ENCODE measurements around the gene PMVK. TPM values are rescaled to one million over a fixed set of nuclear protein-coding genes. Genes with fewer than 3 reads are reported as not detected.

The PMVK gene
- total RNA-seq, 1 donor from 2014 or later = 12.5 TPM

DNA sequence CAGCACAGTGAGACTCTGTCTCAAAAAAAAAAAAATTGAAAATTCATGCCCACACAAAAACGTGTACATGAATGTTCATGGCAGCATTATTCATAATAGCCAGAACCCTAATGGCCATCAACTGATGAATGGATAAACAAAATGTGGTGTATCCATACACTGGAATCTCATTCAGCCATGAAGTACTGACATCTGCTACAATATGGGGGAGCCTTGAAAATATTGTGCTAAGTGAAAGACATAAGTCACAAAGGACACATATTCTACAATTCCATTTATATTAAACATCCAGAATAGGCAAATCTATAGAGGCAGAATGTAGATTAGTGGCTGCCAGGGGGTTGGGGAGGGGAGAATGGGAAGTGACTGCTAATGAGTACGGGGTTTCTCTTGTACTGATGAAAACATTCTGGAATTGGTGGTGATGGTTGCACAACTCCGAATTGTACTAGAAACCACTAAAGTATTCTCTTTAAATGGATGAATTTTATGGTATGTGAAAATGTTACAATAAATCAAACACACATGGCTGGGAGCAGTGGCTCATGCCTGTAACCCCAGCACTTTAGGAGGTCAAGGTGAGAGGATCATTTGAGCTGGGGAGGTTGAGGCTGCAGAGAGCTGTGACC is 33.5 kb downstream of the PMVK start:
- Histone ChIP-seq H3K9me3 (ENCODE audit: control insufficient read depth in 3 of 3, low read length in 3 of 3) (no peaks in the 10 kb centered on the region), H3K4me3 (ENCODE audit: low read length in 3 of 3) (no peak overlapping the region), H3K4me1 (ENCODE audit: control insufficient read depth in 3 of 3, insufficient read depth in 3 of 3, low read length in 3 of 3) (no peaks in the 10 kb centered on the region), H3K9ac (ENCODE audit: low read depth in 1 of 3, low read length in 3 of 3) (no peak overlapping the region), H3K27me3 (ENCODE audit: control insufficient read depth in 3 of 3, insufficient read depth in 3 of 3, low read length in 3 of 3) (no peaks in the 10 kb centered on the region), H3K36me3 (ENCODE audit: control insufficient read depth in 3 of 3, insufficient read depth in 3 of 3, low read length in 3 of 3) (no peaks in the 10 kb centered on the region), H3K27ac (ENCODE audit: low read depth, low read length) (no peak overlapping the region)

DNA sequence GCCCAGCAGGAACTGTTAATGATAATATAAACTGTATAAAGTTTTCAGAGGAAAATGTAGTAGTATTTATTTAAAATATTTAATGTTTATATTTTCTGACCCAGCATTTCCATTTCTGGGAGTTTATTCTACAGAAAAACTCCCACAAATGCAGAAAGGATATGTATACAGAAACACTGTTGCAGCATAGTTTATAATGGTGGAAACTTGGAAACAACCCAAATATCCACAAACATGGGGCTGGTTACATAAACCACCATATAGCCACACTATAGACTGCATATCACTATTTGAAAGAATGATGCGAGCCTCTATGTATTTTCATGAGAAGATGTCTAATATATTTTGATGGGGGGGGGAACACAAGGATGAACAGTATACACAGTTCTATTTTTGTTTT is 34.9 kb downstream of the PMVK start:
- Histone ChIP-seq H3K9ac (ENCODE audit: low read depth in 1 of 3, low read length in 3 of 3) (no peak overlapping the region), H3K36me3 (ENCODE audit: control insufficient read depth in 3 of 3, insufficient read depth in 3 of 3, low read length in 3 of 3) (no peaks in the 10 kb centered on the region), H3K4me3 (ENCODE audit: low read length in 3 of 3) (no peak overlapping the region)

DNA sequence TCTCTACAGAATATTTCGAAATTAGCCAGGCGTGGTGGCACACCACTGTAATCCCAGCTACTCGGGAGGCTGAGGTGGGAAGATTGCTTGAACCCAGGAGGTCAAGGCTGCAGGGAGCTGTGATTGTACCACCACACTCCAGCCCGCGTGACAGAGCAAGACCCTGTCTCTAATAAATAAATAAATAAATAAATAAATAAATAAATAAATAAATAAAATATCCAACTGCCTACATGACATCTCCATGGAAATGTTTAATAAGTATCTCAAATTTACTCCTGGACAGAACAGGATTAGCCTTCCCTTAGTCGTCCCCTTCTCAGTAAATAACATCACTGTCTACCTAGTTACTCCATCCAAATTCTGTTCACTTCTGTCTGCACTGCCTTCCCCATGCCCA is 37.5 kb downstream of the PMVK start:
- Histone ChIP-seq H3K4me1 (ENCODE audit: control insufficient read depth in 3 of 3, insufficient read depth in 3 of 3, low read length in 3 of 3) (no peaks in the 10 kb centered on the region), H3K36me3 (ENCODE audit: control insufficient read depth in 3 of 3, insufficient read depth in 3 of 3, low read length in 3 of 3) (no peaks in the 10 kb centered on the region), H3K27me3 (ENCODE audit: control insufficient read depth in 3 of 3, insufficient read depth in 3 of 3, low read length in 3 of 3) (no peaks in the 10 kb centered on the region), H3K9ac (ENCODE audit: low read depth in 1 of 3, low read length in 3 of 3) (no peak overlapping the region), H3K9me3 (ENCODE audit: control insufficient read depth in 3 of 3, low read length in 3 of 3) (no peaks in the 10 kb centered on the region), H3K27ac (ENCODE audit: low read depth, low read length) (no peak overlapping the region), H3K4me3 (ENCODE audit: low read length in 3 of 3) (no peak overlapping the region)

More for the DNA sequence above, 34.9 kb downstream of the PMVK start:
- no peaks in the 10 kb centered on the region for H3K4me1 ChIP-seq (ENCODE audit: control insufficient read depth in 3 of 3, insufficient read depth in 3 of 3, low read length in 3 of 3)
- H3K27ac ChIP-seq (ENCODE audit: low read depth, low read length) = no peak overlapping the region
- H3K27me3 ChIP-seq (ENCODE audit: control insufficient read depth in 3 of 3, insufficient read depth in 3 of 3, low read length in 3 of 3) = no peaks in the 10 kb centered on the region
- no peaks in the 10 kb centered on the region for H3K9me3 ChIP-seq (ENCODE audit: control insufficient read depth in 3 of 3, low read length in 3 of 3)

DNA sequence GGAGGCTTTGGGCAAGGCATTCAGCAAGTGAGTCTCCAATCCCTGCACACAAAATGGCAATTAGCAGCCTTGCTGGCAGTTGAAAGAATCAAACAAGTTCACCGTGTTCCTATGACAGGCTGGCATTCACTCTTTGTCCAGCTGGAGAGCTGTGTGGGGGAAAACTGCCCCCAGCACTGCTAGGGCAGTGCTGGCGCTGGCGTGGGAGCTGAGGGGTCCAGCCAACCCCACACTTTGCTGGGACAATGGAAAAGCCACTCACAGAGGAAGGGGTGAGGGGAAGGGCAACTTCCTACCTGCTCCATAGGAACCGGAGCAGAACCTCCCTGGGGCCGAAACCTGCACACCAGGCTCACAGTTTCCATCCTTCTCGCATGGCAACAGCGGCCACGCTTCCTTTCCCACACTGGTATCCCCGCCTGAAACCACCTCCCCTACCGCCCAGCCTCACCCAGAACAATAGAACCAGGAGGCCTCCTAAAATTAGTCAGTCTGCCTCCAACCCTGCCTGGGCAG is 39.7 kb downstream of the PMVK start:
- H3K4me1 ChIP-seq (ENCODE audit: control insufficient read depth in 3 of 3, insufficient read depth in 3 of 3, low read length in 3 of 3) = no peaks in the 10 kb centered on the region
- no peaks in the 10 kb centered on the region for H3K9me3 ChIP-seq (ENCODE audit: control insufficient read depth in 3 of 3, low read length in 3 of 3)
- H3K27ac ChIP-seq (ENCODE audit: low read depth, low read length) = no peak overlapping the region
- no peak overlapping the region for H3K9ac ChIP-seq (ENCODE audit: low read depth in 1 of 3, low read length in 3 of 3)
- no peaks in the 10 kb centered on the region for H3K36me3 ChIP-seq (ENCODE audit: control insufficient read depth in 3 of 3, insufficient read depth in 3 of 3, low read length in 3 of 3)
- H3K27me3 ChIP-seq (ENCODE audit: control insufficient read depth in 3 of 3, insufficient read depth in 3 of 3, low read length in 3 of 3) = no peaks in the 10 kb centered on the region
- no peak overlapping the region for H3K4me3 ChIP-seq (ENCODE audit: low read length in 3 of 3)

DNA sequence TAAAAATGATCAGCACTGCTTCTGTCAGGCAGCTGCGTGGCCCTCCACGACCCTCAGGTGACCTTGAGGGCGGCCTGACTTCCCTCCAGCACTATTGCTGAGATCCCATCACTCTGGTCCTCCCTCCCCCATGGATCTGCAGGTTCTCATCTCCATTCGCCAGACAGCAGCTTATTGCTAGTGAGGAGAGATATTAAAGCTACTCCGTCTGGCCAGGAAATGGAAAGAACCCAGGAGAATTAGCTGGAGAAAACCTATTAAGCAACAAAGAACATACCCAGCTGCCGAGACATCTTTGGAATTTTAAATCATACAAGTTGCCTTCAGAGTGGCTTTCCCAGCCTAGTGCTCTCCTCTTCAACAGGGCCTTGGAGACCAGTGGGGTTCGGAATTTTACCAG is 40.7 kb downstream of the PMVK start:
- H3K36me3 ChIP-seq (ENCODE audit: control insufficient read depth in 3 of 3, insufficient read depth in 3 of 3, low read length in 3 of 3) = no peaks in the 10 kb centered on the region
- H3K4me1 ChIP-seq (ENCODE audit: control insufficient read depth in 3 of 3, insufficient read depth in 3 of 3, low read length in 3 of 3) = no peaks in the 10 kb centered on the region
- no peaks in the 10 kb centered on the region for H3K27me3 ChIP-seq (ENCODE audit: control insufficient read depth in 3 of 3, insufficient read depth in 3 of 3, low read length in 3 of 3)
- no peaks in the 10 kb centered on the region for H3K9me3 ChIP-seq (ENCODE audit: control insufficient read depth in 3 of 3, low read length in 3 of 3)
- no peak overlapping the region for H3K27ac ChIP-seq (ENCODE audit: low read depth, low read length)
- H3K9ac ChIP-seq (ENCODE audit: low read depth in 1 of 3, low read length in 3 of 3) = no peak overlapping the region
- H3K4me3 ChIP-seq (ENCODE audit: low read length in 3 of 3) = no peak overlapping the region

DNA sequence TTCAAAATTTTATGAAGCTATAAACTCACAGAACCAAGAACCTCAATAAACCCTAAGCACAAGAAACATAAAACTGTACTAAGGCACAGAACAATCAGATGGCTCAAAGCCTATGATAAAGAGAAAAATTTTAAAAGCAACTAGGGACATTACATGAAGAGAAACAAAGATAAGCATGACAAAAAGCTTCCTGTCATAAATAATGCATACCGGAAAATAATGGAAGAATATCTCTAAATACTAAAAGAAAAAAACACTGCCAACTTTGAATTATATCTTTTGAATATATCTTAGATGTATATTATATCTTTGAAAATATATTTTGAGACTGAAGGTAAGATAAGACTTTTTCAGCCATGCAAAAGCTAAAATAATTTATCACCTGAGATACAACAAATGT is 45.1 kb downstream of the PMVK start:
- Histone ChIP-seq H3K4me3 (ENCODE audit: low read length in 3 of 3) (no peak overlapping the region), H3K36me3 (ENCODE audit: control insufficient read depth in 3 of 3, insufficient read depth in 3 of 3, low read length in 3 of 3) (no peaks in the 10 kb centered on the region), H3K9me3 (ENCODE audit: control insufficient read depth in 3 of 3, low read length in 3 of 3) (no peaks in the 10 kb centered on the region), H3K27ac (ENCODE audit: low read depth, low read length) (no peak overlapping the region), H3K27me3 (ENCODE audit: control insufficient read depth in 3 of 3, insufficient read depth in 3 of 3, low read length in 3 of 3) (peaks cover 0 to 3% (median 0%) of the 10 kb centered on the region in 3 donors), H3K9ac (ENCODE audit: low read depth in 1 of 3, low read length in 3 of 3) (no peak overlapping the region), H3K4me1 (ENCODE audit: control insufficient read depth in 3 of 3, insufficient read depth in 3 of 3, low read length in 3 of 3) (peaks cover 0 to under 1% (median 0%) of the 10 kb centered on the region in 3 donors)

DNA sequence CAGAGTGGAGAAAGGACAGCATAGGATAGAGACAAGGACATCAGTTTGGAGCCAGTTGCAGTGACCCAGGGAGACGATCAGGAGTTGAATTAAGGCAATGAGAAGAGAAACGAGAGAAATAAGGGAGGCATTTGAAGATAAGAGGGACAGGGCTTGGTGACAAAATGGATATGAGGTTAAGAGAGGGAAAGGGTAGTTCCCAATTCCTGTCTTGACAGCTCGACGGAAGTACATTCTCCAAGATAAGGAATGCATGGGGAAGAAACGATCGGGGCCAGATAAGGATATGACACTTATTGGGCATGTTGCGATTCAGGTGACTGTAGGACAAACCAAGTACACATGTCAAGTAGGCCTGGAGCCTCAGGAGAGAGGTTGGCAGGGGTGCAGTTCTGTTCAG is 47.8 kb downstream of the PMVK start:
- H3K27ac ChIP-seq (ENCODE audit: low read depth, low read length) = no peak overlapping the region
- no peaks in the 10 kb centered on the region for H3K9me3 ChIP-seq (ENCODE audit: control insufficient read depth in 3 of 3, low read length in 3 of 3)
- no peak overlapping the region for H3K4me3 ChIP-seq (ENCODE audit: low read length in 3 of 3)
- no peaks in the 10 kb centered on the region for H3K36me3 ChIP-seq (ENCODE audit: control insufficient read depth in 3 of 3, insufficient read depth in 3 of 3, low read length in 3 of 3)
- H3K27me3 ChIP-seq (ENCODE audit: control insufficient read depth in 3 of 3, insufficient read depth in 3 of 3, low read length in 3 of 3) = peaks cover 0 to 5% (median 0%) of the 10 kb centered on the region in 3 donors
- H3K4me1 ChIP-seq (ENCODE audit: control insufficient read depth in 3 of 3, insufficient read depth in 3 of 3, low read length in 3 of 3) = peaks cover 0 to 2% (median 0%) of the 10 kb centered on the region in 3 donors
- H3K9ac ChIP-seq (ENCODE audit: low read depth in 1 of 3, low read length in 3 of 3) = no peak overlapping the region

DNA sequence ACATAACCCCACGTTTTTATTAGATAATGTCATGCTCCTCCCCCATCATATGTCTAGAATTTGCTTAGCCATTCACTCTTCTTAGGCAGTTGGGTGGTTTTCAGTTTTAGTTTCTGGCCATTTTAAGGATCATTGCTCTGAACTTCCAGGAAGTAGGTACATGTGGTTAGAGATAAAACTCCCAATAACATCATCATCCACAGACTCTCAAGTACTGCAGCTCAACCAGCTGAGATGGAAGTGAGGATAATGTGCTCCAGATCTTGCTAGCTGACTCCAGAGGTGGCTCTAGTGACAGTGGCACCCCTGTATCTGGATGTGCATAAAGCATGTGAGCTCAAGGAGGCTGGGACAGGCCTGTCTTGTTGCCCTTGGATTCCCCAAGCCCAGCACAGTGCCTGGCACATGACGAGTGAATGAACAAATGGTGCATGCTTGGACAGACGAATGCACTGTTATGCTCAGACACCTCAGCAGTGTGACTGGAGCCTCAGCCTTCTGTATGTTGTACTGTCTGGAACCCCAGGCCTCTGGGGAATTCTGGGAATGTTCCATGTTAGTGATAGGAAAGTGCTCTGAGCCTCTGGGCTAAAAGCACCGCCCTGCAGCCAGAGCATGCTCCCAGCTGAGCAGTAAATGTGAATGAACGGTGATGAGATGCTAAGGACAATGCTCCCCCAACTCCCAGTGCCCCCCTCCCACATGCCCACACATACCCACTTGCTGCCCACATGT is 50.1 kb downstream of the PMVK start:
- Histone ChIP-seq H3K9me3 (ENCODE audit: control insufficient read depth in 3 of 3, low read length in 3 of 3) (no peaks in the 10 kb centered on the region), H3K4me1 (ENCODE audit: control insufficient read depth in 3 of 3, insufficient read depth in 3 of 3, low read length in 3 of 3) (peaks cover 0 to 2% (median 0%) of the 10 kb centered on the region in 3 donors), H3K9ac (ENCODE audit: low read depth in 1 of 3, low read length in 3 of 3) (no peak overlapping the region), H3K27me3 (ENCODE audit: control insufficient read depth in 3 of 3, insufficient read depth in 3 of 3, low read length in 3 of 3) (peaks cover 0 to 6% (median 0%) of the 10 kb centered on the region in 3 donors), H3K36me3 (ENCODE audit: control insufficient read depth in 3 of 3, insufficient read depth in 3 of 3, low read length in 3 of 3) (no peaks in the 10 kb centered on the region), H3K27ac (ENCODE audit: low read depth, low read length) (no peak overlapping the region), H3K4me3 (ENCODE audit: low read length in 3 of 3) (no peak overlapping the region)

DNA sequence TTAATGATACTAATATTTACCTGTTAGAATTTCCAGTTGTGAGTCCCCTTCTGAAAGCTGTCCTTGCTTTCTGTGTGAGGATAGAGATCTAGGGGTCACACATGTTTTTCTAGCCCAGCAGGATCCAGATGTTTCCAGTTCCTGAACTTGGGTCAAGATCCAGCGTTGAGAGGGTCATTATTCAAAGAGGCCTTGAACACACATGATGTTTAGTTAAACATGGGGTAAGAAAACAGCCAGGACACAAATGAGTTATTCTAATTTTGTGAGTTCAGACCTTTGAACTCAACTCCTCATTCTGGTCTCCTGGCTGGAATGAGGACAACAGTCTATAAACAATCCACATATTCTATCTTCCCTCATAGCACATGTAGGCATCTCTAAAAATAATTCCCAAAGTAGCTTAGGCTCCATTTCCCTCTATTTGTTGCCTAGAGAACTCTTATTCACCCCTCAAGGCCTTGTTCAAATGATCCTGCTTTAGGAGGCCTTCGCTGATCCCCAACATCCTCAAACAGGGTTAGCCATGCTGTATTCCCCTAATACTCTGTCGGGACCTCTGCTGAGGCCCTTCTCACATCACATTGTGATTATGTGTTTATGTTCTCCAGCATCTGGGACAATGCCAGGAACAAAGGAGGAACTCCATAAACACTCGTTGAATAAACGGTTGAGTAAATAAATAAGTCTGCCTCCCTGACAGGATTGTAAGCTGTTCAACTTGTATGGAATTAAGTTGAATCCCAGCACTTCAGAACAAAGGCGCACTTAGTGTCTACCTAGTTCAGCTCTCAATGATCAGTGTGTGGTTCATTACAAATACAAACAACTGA is 51.4 kb downstream of the PMVK start:
- H3K27ac ChIP-seq (ENCODE audit: low read depth, low read length) = no peak overlapping the region
- peaks cover 0 to 2% (median 0%) of the 10 kb centered on the region in 3 donors for H3K4me1 ChIP-seq (ENCODE audit: control insufficient read depth in 3 of 3, insufficient read depth in 3 of 3, low read length in 3 of 3)

More for the DNA sequence above, 51.4 kb downstream of the PMVK start:
- Histone ChIP-seq H3K9ac (ENCODE audit: low read depth in 1 of 3, low read length in 3 of 3) (no peak overlapping the region), H3K27me3 (ENCODE audit: control insufficient read depth in 3 of 3, insufficient read depth in 3 of 3, low read length in 3 of 3) (peaks cover 0 to 6% (median 0%) of the 10 kb centered on the region in 3 donors), H3K9me3 (ENCODE audit: control insufficient read depth in 3 of 3, low read length in 3 of 3) (no peaks in the 10 kb centered on the region), H3K4me3 (ENCODE audit: low read length in 3 of 3) (no peak overlapping the region), H3K36me3 (ENCODE audit: control insufficient read depth in 3 of 3, insufficient read depth in 3 of 3, low read length in 3 of 3) (no peaks in the 10 kb centered on the region)
